Muscle of leg (tissue), 11 donors: ENCODE measurements around the gene KPTN. TPM values are rescaled to one million over a fixed set of nuclear protein-coding genes. Genes with fewer than 3 reads are reported as not detected.

Experiments used
- DNase-seq: peaks from one replicate; pipeline ENCODE4 v3.0.0; 2013
- H3K27ac ChIP-seq: one replicate; pipeline ENCODE4 v1.5.1; 2013; ENCODE audit warnings: mild to moderate bottlenecking, low read length, control low read depth
- H3K27me3 ChIP-seq: one replicate; pipeline ENCODE4 v1.6.1; 2013; ENCODE audit warnings: low read length; ENCODE audit not compliant: control insufficient read depth, insufficient read depth
- H3K36me3 ChIP-seq: one replicate; pipeline ENCODE4 v1.6.1; 2013; ENCODE audit warnings: low read length; ENCODE audit not compliant: control insufficient read depth, insufficient read depth
- H3K4me1 ChIP-seq: one replicate; pipeline ENCODE4 v1.6.1; 2013; ENCODE audit warnings: low read length; ENCODE audit not compliant: control insufficient read depth, insufficient read depth
- H3K4me3 ChIP-seq: one replicate; pipeline ENCODE4 v1.5.1; 2013; ENCODE audit warnings: low read length, control low read depth
- H3K9me3 ChIP-seq: replicated peaks from 2 replicates; pipeline ENCODE4 v1.6.1; 2013; ENCODE audit warnings: low read depth, low read length; ENCODE audit not compliant: control insufficient read depth
- WGBS: methylation state at CpG from one replicate; pipeline ENCODE4 v1.1.5; 2013; ENCODE audit warnings: missing lambda C conversion rate; ENCODE audit not compliant: insufficient coverage; 5-methylcytosine and 5-hydroxymethylcytosine counted together
- polyA plus RNA-seq, 8 donors: library from polyadenylated mRNA; unstranded; fragments of 120-200 nt; gene quantifications; one replicate each; pipeline versions ENCODE4 v1.2.1 to v1.2.3, GENCODE V29; 2013; ENCODE audit warnings: inconsistent platforms in 1 of 8, low replicate concordance in 1 of 8; ENCODE audit not compliant: insufficient read length in 8 of 8, insufficient read depth in 1 of 8
- total RNA-seq: library from RNA; stranded (reverse); fragments of 120-200 nt; gene quantifications from one replicate; pipeline ENCODE4 v1.2.4, GENCODE V29; 2013

Gene KPTN
- total and polyA plus RNA-seq, 9 donors, result 5.4 to 12.0 (median 8.7) TPM

DNA sequence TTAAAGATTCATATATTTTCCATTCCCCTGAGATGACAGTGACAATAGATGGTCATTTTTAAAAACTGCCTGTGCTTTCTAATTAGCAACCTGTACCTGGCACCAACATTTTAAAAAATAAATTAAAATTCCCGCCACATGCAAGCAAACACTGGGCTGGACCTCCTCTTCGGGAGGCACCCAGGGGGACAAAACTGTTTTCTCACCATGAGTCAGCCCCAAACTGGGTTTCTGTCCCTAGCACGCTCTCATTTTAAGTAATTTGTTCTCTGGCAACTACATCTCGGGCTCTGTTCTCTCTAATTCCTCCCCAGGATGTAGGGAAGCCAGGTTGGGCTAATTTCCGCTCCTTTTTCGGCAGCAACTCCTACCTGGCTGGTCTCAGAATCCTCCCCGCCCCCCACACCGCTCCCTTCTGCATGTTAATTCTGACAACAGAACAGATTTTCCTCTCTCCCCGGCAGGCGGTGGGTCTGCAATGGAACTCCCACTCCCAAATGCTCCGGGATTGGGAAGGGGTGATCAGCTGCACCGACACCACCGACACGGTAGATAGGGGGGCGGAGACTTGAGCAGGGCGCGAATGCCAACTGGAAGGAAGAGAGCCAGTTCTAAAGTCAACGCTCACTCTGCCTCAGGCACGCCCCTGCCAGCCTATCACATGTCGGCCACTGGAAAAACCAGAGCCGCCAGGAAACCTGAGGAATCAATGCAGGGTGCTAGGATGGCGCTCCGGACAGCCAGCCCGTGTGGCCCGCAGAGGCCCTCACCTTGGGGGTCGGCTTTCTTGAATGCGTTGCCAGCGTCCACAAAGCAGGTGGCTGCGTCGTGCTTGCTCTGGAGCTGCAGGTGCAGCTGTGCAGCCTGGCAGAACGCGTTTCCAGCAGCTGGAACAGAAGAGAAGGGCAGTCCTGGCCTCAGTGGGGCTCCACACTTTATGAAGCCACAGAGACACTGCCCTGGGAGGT lies 16.1 kb upstream of the KPTN start:
- peaks cover 61% of the 10 kb centered on the region for H3K4me1 ChIP-seq
- DNase-seq, result no peak
- no peak overlapping the region for H3K4me3 ChIP-seq
- H3K9me3 ChIP-seq, result no peaks in the 10 kb centered on the region
- peak overlapping the region; percentile 51 for H3K27ac ChIP-seq
- peaks cover 77% of the 10 kb centered on the region for H3K36me3 ChIP-seq
- 67% methylated on average over 28 of the region's 32 CpGs for WGBS
- no peaks in the 10 kb centered on the region for H3K27me3 ChIP-seq

DNA sequence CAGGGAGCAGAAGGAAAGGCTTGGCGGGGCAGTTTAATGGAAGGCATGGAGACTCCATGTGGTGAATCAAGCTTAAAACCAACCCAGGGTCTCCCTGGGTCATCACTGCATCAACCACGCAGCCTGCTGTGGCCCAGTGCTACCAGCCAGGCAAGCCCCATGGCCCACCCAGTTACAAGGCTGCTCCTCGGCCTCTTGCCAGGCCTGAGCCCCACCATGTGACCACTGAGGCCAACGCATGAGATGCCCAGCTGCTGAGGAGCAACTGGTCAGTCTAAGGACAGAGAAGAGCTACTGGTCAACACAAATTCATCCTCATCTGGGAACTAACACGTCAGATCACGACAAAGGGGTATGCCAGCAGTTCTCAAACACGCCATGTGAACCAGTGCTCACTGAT lies 15.4 kb upstream of the KPTN start:
- Histone ChIP-seq H3K4me1 (peaks cover 68% of the 10 kb centered on the region), H3K36me3 (peaks cover 80% of the 10 kb centered on the region), H3K4me3 (no peak overlapping the region), H3K27me3 (no peaks in the 10 kb centered on the region), H3K27ac (no peak overlapping the region), H3K9me3 (no peaks in the 10 kb centered on the region)
- no peak for DNase-seq
- WGBS, result 85% methylated on average over 6 of the region's 7 CpGs

DNA sequence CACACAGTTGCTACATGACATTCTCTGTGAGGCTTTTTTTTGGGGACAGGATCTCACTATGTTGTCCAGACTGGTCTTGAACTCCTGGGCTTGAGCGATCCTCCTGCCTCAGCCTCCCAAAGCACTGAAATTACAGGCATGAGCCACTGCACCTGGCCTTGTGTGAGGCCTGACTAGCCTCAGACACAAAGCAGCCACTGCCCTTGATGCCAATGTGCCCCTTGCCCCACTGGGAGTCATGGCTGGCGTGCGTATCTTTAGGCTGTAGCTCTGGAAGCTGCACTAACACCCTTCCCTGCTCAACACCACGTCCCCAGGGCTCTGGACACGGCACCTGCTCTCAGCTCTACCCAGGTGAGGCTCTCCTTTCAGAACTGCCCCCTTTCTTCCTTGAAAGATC lies 14.5 kb upstream of the KPTN start:
- no peaks in the 10 kb centered on the region for H3K27me3 ChIP-seq
- 92% methylated on average over 5 of the region's 5 CpGs for WGBS
- H3K27ac ChIP-seq, result peak overlapping the region; percentile 69
- DNase-seq, result no peak
- peaks cover 75% of the 10 kb centered on the region for H3K36me3 ChIP-seq
- H3K4me3 ChIP-seq, result no peak overlapping the region
- H3K4me1 ChIP-seq, result peaks cover 76% of the 10 kb centered on the region
- H3K9me3 ChIP-seq, result no peaks in the 10 kb centered on the region

DNA sequence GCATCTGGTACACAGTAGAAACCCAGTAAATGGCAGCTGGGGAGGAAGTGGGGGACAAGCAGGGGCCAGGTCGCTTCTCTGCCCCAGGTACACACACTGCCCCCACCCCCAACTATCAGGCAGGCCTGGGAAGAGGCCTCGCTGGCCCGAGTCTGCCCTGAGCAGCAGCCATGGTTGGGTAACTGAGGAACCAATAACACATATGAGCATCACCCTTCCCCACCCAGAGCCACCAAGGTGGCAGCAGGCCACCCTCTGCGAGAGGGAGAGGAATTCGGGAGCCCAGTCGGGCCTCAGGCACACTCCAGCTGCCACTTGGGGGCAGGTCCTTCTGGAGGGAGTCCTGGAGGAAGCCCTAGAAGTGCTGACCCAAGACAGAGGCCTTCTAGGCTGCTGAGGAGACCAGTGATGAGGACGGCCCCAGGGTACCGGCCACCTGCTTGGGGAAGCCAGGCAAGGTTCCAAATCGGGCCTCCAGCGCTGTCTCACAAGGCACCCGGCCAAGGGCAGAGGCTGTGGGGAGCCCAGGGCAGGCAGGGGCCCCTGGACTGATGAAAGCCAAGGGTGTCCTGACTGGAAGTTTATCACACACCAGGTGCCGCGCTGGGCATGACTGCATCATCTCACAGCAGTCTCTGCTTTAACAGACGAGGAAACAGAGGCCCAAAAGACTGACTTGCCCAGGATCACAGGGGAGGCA lies 14.0 kb upstream of the KPTN start:
- no peaks in the 10 kb centered on the region for H3K9me3 ChIP-seq
- H3K4me1 ChIP-seq, result peaks cover 82% of the 10 kb centered on the region
- H3K4me3 ChIP-seq, result no peak overlapping the region
- H3K27ac ChIP-seq, result peak overlapping the region; percentile 69
- 66% methylated on average over 12 of the region's 14 CpGs for WGBS
- H3K36me3 ChIP-seq, result peaks cover 75% of the 10 kb centered on the region
- DNase-seq, result peak; percentile 58
- H3K27me3 ChIP-seq, result no peaks in the 10 kb centered on the region

DNA sequence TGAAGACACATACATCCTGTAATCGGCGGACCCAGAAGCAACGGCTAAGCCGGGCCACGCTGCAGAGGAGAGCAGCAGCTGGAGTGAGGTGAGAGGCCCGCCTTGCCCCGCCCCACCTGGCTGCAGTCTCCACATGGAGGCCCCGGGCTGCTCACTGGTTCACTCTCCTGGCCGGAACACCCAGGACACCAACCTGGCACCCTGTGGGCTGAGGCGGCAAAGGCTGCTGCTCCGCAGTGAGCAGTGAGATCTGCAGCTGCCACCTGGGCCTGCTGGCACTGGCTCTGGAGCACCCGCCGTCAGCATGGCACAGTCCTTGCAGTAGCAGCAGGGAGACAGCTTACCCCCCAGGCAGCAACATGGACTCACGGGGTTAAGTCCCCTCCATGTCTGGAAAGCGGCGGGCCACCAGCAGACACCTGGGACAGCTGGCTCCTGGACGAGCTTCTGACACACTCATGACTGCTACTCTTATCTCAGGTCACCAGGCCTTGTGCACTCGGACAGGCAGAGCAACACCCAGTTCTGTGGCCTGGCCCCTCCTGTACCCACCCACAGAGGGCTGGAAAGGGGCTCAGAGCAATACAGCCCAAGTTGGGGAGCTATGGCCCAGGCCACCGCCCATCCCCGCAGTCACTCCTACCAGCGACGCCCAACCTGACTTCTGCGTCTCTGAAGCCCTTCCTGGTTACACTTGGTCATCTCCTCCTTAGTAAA lies 13.2 kb upstream of the KPTN start:
- Histone ChIP-seq H3K9me3 (no peaks in the 10 kb centered on the region), H3K36me3 (peaks cover 76% of the 10 kb centered on the region), H3K27ac (no peak overlapping the region), H3K4me3 (no peak overlapping the region), H3K4me1 (peaks cover 90% of the 10 kb centered on the region), H3K27me3 (no peaks in the 10 kb centered on the region)
- no peak for DNase-seq
- WGBS, result 77% methylated on average over 17 of the region's 23 CpGs

DNA sequence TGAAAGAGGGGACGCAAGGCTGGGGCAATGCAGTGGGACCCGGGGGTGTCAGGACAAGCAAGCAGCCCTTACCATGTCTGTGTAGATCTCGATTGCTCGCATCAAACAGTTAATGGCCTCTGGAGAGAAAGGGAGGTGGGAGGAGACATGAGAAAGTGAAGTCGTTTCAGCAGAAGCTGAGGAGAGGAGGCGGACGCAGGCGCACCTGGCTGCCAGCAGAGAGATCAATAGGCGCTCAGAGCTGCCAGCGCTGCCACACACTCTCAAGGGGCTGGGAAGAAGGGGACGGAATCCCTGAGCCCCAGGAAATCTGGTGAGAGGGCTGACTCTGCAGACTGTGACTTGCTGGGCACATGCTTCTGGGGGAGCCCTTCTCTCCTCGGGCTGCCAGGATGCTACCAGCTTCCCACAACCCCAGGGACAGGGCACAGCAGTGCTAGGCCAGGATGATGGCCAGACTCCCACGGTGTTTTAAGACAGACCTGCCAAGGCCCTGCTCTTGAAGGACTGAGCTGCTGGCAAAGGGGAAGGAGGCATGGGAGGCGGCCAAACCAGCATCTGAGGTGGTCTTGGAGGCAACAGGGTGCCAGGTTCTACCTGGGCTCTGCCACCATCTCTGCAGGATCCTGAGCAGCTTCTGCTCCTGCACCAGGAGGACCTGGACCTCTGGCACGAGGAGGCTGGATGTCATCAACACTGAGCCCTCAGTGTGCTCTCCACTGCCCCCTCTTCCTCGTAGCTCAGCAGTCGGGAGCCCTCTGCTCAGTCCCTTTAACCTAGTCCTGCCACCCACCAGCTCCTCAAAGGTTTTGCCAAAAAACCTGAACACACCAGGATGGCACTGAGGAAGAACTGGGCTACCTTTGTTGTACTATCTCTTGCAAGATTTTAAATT lies 11.7 kb upstream of the KPTN start:
- WGBS, result 69% methylated on average over 16 of the region's 17 CpGs
- Histone ChIP-seq H3K9me3 (no peaks in the 10 kb centered on the region), H3K27ac (peak overlapping the region; percentile 55), H3K4me3 (no peak overlapping the region), H3K4me1 (peaks cover 96% of the 10 kb centered on the region), H3K36me3 (peaks cover 79% of the 10 kb centered on the region), H3K27me3 (no peaks in the 10 kb centered on the region)
- no peak for DNase-seq

DNA sequence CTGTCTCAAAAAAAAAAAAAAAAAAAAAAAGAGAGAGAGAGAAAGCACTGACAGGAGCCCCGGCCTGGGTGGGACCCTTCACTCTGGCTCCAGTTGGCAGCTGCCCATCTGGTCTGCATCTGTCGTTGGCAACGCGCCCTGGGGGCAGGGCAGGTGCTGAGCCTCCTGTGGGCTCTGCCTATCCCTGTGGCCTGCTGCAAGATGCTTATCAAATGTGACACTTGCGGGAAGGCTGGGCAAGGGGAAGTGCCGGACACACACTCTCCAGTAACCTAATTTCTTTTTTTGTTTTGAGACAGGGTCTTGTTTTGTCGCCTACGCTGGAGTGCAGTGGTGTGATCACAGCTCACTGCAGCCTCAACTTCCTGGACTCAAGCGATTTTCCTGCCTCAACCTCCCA lies 10.7 kb upstream of the KPTN start:
- DNase-seq, result peak; percentile 84
- peak overlapping the region; percentile 55 for H3K27ac ChIP-seq
- H3K27me3 ChIP-seq, result no peaks in the 10 kb centered on the region
- peaks cover 86% of the 10 kb centered on the region for H3K4me1 ChIP-seq
- no peaks in the 10 kb centered on the region for H3K9me3 ChIP-seq
- WGBS, result 51% methylated on average over 6 of the region's 9 CpGs
- H3K4me3 ChIP-seq, result no peak overlapping the region
- peaks cover 78% of the 10 kb centered on the region for H3K36me3 ChIP-seq

DNA sequence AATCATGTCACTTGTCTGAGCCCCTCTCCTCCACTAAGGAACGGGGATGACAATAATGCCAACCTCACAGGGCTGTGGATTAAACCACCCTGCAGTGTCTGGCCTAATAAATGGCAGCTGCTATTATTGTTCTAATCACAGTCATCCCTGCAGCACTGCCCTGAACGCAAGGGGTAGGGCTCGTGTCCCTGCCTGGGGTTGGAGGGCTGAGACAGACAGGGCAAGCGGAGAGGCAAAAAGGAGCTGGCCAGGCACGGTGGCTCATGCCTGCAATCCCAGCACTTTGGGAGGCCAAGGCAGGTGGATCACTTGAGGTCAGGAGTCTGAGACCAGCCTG lies 10.2 kb upstream of the KPTN start:
- Histone ChIP-seq H3K4me3 (no peak overlapping the region), H3K27ac (peak overlapping the region; percentile 59), H3K27me3 (no peaks in the 10 kb centered on the region), H3K4me1 (peaks cover 81% of the 10 kb centered on the region), H3K36me3 (peaks cover 78% of the 10 kb centered on the region), H3K9me3 (no peaks in the 10 kb centered on the region)
- no peak for DNase-seq
- WGBS, result 80% methylated on average over 5 of the region's 5 CpGs

DNA sequence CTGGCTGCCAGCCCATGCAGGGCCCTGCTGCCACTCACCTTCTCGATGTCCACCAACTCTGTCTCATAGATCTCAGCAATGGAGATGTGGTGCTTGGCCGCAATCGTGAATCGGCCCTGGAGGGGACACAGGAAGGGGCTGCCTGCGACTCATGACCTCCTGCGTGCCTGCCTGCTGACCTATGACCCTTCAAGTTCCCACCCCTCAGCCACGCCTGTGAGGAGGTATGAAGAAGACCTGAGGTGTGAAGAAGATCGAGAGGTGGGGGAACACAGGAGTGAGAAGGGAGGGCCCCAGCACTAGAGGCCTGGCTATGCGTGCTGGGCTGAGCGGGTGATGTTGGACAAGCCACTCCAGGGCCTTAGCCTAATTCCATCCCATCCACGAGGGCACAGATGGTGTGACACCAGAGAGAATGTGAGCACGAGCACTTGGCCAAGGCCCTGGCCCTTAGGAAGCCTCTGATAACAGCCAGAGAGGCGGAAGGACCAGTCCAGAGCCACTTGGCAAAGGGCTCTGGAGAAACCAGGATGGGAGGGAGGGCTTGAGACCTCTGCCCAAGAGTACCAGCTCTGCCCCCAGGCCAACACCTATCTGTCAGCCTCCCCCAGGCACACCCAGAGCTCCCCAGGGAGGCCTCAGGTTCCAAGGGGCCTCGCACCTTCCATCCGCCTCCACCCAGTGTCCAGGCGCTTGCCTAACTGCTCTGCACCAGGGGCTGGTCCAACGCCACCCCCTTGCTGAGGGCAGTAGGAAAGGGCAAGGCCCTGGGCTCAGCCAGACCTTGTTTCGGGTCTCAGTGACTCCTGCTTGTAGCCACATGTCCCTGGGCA lies 9.6 kb upstream of the KPTN start:
- WGBS, result 83% methylated on average over 8 of the region's 18 CpGs
- H3K9me3 ChIP-seq, result no peaks in the 10 kb centered on the region
- no peaks in the 10 kb centered on the region for H3K27me3 ChIP-seq
- H3K36me3 ChIP-seq, result peaks cover 77% of the 10 kb centered on the region
- peak overlapping the region; percentile 59 for H3K27ac ChIP-seq
- peaks cover 75% of the 10 kb centered on the region for H3K4me1 ChIP-seq
- no peak overlapping the region for H3K4me3 ChIP-seq
- no peak for DNase-seq
